ENCODE data around the gene CD33.

The CD33 gene

DNA sequence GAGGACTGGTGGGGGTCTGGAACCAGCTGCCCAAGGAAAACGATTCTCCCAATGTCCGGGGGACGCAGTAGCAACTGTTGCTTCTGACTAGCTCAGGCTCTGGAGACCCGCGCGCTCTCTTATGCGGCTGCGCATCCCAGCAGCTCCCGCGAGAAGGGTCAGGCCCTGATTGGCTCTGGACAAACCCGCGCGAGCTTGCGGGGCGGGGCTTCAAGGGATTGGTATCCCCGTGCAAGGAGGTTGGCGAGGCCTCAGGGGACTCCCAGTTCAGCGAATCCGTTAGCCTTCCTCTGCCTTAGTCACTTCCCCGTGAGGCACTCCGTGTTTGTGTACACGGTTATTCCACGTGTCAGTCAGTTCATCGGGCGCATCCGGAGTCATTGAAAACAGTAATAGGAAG lies 46.2 kb downstream of the CD33 start:
- DNase-seq (ENCODE audit: low read depth), result no peak
- no peak overlapping the region for H3K4me3 ChIP-seq (ENCODE audit: low read depth, low read length)
- in situ Hi-C loops (cut with HindIII; ENCODE audit: low sequenced_read_pairs), result no loop called here
- no peak for TF ChIP-seq CTCF (IDR thresholded peaks at IDR 0.05; ENCODE audit: low read depth, low read length, missing control alignments)

- in situ Hi-C loops (cut with HindIII; ENCODE audit: low sequenced_read_pairs), result no loop called here
- H3K4me3 ChIP-seq (ENCODE audit: low read depth, low read length), result no peak overlapping the region
- no peak for TF ChIP-seq CTCF (IDR thresholded peaks at IDR 0.05; ENCODE audit: low read depth, low read length, missing control alignments)
- no peak for DNase-seq (ENCODE audit: low read depth)
These were observed 47.4 kb downstream of the CD33 start for GRCh38 chr19:51272183-51272810.

DNA sequence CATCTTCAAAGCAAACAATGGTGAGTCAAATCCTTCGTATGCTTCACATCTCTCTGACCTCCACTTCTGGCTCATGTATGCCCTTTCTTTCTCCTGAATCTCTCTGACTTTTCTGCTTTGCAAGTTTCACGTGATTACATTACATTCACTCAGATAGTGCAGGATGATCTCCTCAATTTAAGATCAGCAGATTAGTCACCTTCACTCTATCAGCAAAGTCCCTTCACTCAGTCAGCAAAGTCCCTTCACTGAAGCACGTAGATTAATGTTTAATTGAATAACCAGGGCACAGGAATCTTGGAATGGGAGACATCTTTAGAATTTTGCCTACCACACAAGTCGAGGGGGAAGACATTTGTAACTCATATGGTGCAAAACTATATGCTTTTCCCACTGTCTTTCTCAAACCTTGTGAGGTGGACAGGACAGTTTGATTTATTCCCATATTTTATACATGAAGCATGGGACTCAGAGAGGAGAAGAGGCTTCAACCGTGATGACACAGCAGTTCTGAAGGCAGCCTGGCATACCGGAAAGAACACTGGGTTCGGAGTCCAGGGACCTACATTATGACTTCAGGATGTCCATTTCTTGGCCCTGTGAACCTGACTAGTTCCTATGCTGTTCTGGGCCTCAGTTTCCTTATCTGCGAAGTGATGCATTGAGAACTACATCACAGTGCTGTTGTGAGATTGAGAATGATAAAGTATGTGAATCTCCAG lies 49.3 kb downstream of the CD33 start:
- in situ Hi-C loops (cut with HindIII; ENCODE audit: low sequenced_read_pairs), result no loop called here
- H3K4me3 ChIP-seq (ENCODE audit: low read depth, low read length), result no peak overlapping the region
- no peak for TF ChIP-seq CTCF (IDR thresholded peaks at IDR 0.05; ENCODE audit: low read depth, low read length, missing control alignments)
- DNase-seq (ENCODE audit: low read depth), result no peak

- no peak overlapping the region for H3K4me3 ChIP-seq (ENCODE audit: low read depth, low read length)
- no peak for TF ChIP-seq CTCF (IDR thresholded peaks at IDR 0.05; ENCODE audit: low read depth, low read length, missing control alignments)
- DNase-seq (ENCODE audit: low read depth), result no peak
- in situ Hi-C loops (cut with HindIII; ENCODE audit: low sequenced_read_pairs), result no loop called here
These were observed 52.2 kb downstream of the CD33 start for GRCh38 chr19:51277112-51277511.

- no peak overlapping the region for H3K4me3 ChIP-seq (ENCODE audit: low read depth, low read length)
- TF ChIP-seq CTCF (IDR thresholded peaks at IDR 0.05; ENCODE audit: low read depth, low read length, missing control alignments), result no peak
- no peak for DNase-seq (ENCODE audit: low read depth)
- in situ Hi-C loops (cut with HindIII; ENCODE audit: low sequenced_read_pairs), result no loop called here
These were observed 57.5 kb downstream of the CD33 start for GRCh38 chr19:51282335-51282734.

DNA sequence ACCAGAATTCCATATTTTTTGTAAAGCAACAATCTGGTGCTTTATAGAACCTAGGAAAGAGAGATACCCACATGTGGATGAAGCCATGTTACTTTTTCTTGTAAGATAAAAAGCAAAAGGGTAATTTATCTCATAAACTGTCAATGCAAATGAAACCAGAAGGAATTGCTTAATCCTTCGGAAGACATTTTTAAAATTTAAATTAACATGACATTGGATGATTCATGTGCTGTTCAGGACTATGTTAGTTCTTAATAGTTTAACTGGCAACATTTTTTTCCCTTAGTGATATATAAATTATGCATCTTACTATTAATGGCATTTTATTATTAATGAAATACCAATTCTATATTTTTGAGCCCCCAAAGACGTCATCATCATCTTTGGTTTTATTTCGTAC lies 60.8 kb downstream of the CD33 start:
- no peak overlapping the region for H3K4me3 ChIP-seq (ENCODE audit: low read depth, low read length)
- in situ Hi-C loops (cut with HindIII; ENCODE audit: low sequenced_read_pairs), result no loop called here
- TF ChIP-seq CTCF (IDR thresholded peaks at IDR 0.05; ENCODE audit: low read depth, low read length, missing control alignments), result no peak
- DNase-seq (ENCODE audit: low read depth), result no peak

All from astrocyte of the cerebellum (primary cell).